Natural killer cell (primary cell): ENCODE measurements around the gene SH3GL1. TPM values are rescaled to one million over a fixed set of nuclear protein-coding genes. Genes with fewer than 3 reads are reported as not detected.

Experiments
- ATAC-seq, 3 donors: fragments of 150-1000 bp in 2 of 3; fragments of 200-7000 bp in 1 of 3; cut with Tn5 transposase; 1 replicate in 1 of 3; 2 replicates in 2 of 3; pipeline ENCODE4 v1.10.0; 2021; ENCODE audit warnings: mild to moderate bottlenecking in 2 of 3, moderate library complexity in 2 of 3
- DNase-seq, 2 donors: peaks; one replicate each; pipeline versions ENCODE4 v3.0.0 to v3.0.0-alpha.2; 2013 to 2021; ENCODE audit warnings: mixed read lengths in 1 of 2
- H3K27ac ChIP-seq: one replicate; pipeline ENCODE4 v1.5.1; 2013; ENCODE audit warnings: mild to moderate bottlenecking, low read length
- H3K27me3 ChIP-seq: one replicate; pipeline ENCODE4 v1.6.1; 2013; ENCODE audit warnings: low read length; ENCODE audit not compliant: control insufficient read depth, insufficient read depth
- H3K36me3 ChIP-seq: one replicate; pipeline ENCODE4 v1.6.1; 2013; ENCODE audit warnings: low read length; ENCODE audit not compliant: control insufficient read depth, insufficient read depth
- H3K4me1 ChIP-seq: one replicate; pipeline ENCODE4 v1.6.1; 2013; ENCODE audit warnings: low read length; ENCODE audit not compliant: control insufficient read depth, insufficient read depth
- H3K4me3 ChIP-seq: one replicate; pipeline ENCODE4 v1.5.1; 2013; ENCODE audit warnings: low read length
- H3K9me3 ChIP-seq: one replicate; pipeline ENCODE4 v1.6.1; 2013; ENCODE audit warnings: low read length; ENCODE audit not compliant: control insufficient read depth, insufficient read depth
- H3K27ac Mint-ChIP-seq, 2 donors: one replicate each; pipeline ENCODE4 v1.8.0; 2022; ENCODE audit warnings: mild to moderate bottlenecking in 2 of 2, mixed read lengths in 2 of 2, moderate library complexity in 1 of 2
- H3K27me3 Mint-ChIP-seq, 2 donors: one replicate each; pipeline ENCODE4 v1.8.0; 2022; ENCODE audit warnings: low read depth in 2 of 2, mixed read lengths in 2 of 2
- H3K36me3 Mint-ChIP-seq: one replicate; pipeline ENCODE4 v1.8.0; 2022; ENCODE audit warnings: mixed read lengths
- H3K4me1 Mint-ChIP-seq, 2 donors: one replicate each; pipeline ENCODE4 v1.8.0; 2022; ENCODE audit warnings: mixed read lengths in 2 of 2
- H3K4me3 Mint-ChIP-seq: one replicate; pipeline ENCODE4 v1.8.0; 2022; ENCODE audit warnings: mild to moderate bottlenecking, moderate library complexity, mixed read lengths
- H3K9me3 Mint-ChIP-seq, 2 donors: one replicate each; pipeline ENCODE4 v1.8.0; 2022; ENCODE audit warnings: mixed read lengths in 2 of 2
- WGBS: methylation state at CpG from one replicate; pipeline ENCODE4 v1.1.7; 2013; ENCODE audit warnings: missing lambda C conversion rate; ENCODE audit not compliant: insufficient coverage; 5-methylcytosine and 5-hydroxymethylcytosine counted together
- intact Hi-C: fragments of 100-400 bp; cut with micrococcal nuclease; formaldehyde crosslinking; loops from one replicate; pipeline ENCODE4 v1.14.2; 2022
- total RNA-seq, 4 donors: library from RNA; stranded (reverse); fragments of 120-200 nt in 1 of 4; gene quantifications; one replicate each; pipeline versions ENCODE4 v1.2.3 to v1.2.4, GENCODE V29; 2013 to 2022
- TF ChIP-seq, protein P1 (sequence below): fragments of 200-600 bp; IDR thresholded peaks from one replicate; pipeline ENCODE4 v1.8.0; 2022; ENCODE audit warnings: antibody characterized with exemption

The SH3GL1 gene
- total RNA-seq, 3 donors from 2014 or later (not counting 1 experiment from before 2014, with no cell fraction given): 43.9 to 55.7 (median 49.2) TPM

DNA sequence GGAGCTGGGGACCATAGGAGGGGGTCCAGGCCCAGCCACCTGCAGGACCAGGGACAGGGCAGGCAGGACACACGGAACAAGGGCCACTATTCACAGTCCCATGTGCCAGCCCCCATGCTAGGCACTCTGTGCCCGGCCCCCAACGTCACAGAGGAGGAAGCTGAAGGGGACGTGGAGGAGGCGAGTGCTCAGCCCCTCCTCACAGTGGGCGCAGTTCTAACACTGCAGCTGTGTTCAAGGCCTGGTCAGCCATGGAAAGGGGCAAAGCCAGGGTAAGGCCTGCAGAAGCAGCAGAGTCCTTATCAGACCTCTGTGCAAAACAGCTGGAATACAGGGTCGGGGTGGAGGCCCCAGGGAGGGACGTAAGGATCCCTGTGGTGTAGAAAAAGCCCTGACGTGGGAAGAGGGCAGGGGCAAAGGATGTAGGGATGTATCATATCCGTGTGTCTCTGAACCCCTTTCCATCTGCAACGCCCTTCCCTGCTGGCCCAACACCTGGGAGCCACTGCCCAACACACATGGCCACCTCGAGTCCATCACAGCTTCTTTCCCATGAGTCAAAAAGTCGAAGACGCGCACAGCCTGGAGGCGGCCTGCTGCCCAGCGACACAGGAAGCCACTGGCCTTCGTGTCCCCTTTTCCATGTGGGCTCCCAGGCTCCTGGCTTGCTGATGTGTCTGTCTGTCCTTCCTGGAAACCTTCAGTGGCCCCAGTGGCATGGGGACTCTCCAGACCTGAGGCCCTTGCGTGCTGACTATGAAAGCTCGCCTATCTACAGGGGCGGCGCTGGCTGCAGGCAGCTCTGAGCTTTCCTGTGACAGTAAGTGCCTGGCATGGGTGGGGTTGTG is 28.0 kb downstream of the SH3GL1 start:
- Mint-ChIP-seq H3K4me3 (no peak overlapping the region), H3K36me3 (no peaks in the 10 kb centered on the region), H3K9me3 (no peaks in the 10 kb centered on the region), H3K4me1 (peaks cover 37 to 61% of the 10 kb centered on the region in 2 donors), H3K27ac (no peak overlapping the region), H3K27me3 (no peaks in the 10 kb centered on the region)
- DNase-seq (no peak), ATAC-seq (no peak)
- Histone ChIP-seq H3K36me3 (no peaks in the 10 kb centered on the region), H3K27me3 (no peaks in the 10 kb centered on the region), H3K4me1 (peaks cover 97% of the 10 kb centered on the region), H3K4me3 (no peak overlapping the region), H3K9me3 (no peaks in the 10 kb centered on the region), H3K27ac (no peak overlapping the region)
- intact Hi-C loops: no loop called here
- TF ChIP-seq, protein P1, sequence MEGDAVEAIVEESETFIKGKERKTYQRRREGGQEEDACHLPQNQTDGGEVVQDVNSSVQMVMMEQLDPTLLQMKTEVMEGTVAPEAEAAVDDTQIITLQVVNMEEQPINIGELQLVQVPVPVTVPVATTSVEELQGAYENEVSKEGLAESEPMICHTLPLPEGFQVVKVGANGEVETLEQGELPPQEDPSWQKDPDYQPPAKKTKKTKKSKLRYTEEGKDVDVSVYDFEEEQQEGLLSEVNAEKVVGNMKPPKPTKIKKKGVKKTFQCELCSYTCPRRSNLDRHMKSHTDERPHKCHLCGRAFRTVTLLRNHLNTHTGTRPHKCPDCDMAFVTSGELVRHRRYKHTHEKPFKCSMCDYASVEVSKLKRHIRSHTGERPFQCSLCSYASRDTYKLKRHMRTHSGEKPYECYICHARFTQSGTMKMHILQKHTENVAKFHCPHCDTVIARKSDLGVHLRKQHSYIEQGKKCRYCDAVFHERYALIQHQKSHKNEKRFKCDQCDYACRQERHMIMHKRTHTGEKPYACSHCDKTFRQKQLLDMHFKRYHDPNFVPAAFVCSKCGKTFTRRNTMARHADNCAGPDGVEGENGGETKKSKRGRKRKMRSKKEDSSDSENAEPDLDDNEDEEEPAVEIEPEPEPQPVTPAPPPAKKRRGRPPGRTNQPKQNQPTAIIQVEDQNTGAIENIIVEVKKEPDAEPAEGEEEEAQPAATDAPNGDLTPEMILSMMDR: no peak
- WGBS: 93% methylated on average over 22 of the region's 22 CpGs

DNA sequence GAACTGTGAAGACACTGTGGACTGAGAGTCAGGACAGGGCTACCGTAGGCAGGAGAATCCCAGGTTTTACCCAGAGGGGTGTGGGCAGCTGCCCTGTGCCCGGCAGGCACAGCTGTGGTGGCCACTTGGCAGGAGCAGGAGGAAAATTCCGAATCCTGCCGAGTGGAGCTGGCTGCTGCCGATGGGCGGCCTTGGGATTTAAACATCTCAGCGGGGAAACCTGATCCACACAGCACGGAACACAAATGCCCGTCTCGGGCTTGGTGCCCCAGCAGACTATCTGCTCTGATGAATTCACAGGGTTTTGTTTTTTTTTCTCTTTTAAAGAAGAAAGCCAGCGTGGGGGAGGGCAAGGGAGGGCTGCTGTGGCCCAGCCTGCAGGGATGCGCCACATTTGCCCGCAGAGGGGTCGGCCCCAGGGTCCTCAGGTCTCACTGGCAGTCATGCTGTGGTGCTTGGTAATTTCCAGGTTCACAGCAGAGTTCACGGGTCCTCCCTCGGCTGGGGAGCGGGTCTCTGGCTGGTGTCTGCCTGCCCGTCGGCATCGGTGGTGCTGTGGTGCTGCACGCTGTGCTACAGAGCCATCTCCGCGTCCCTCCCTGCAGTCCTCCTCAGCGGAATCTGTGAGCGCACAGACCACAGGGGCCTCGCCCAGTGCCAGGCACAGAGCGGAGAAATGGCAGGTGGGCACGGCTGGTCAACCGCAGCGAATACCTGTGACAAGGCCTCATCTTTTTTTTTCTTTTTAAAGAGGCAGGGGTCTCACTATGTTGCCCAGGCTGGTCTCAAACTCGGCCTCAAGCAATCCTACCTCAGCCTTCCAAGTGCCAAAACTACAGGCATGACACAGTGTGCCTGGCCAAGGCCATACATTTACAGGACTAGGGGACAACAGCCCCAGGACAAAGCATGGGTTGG is 28.8 kb downstream of the SH3GL1 start:
- no peak for DNase-seq
- WGBS: 94% methylated on average over 31 of the region's 31 CpGs
- H3K36me3 Mint-ChIP-seq: no peaks in the 10 kb centered on the region
- H3K4me3 Mint-ChIP-seq: no peak overlapping the region
- TF ChIP-seq, protein P1: no peak
- intact Hi-C loops: loop anchor here (2.0 kb wide), 1 partner anchor 27 kb away; no protein-coding TSS in a partner anchor
- no peaks in the 10 kb centered on the region for H3K9me3 Mint-ChIP-seq
- peaks cover 90% of the 10 kb centered on the region for H3K4me1 ChIP-seq
- peaks cover 2% of the 10 kb centered on the region for H3K36me3 ChIP-seq
- H3K27ac Mint-ChIP-seq: peak overlapping the region; percentile 93
- no peak for ATAC-seq
- peaks cover 34 to 60% of the 10 kb centered on the region in 2 donors for H3K4me1 Mint-ChIP-seq
- no peaks in the 10 kb centered on the region for H3K27me3 ChIP-seq
- no peaks in the 10 kb centered on the region for H3K9me3 ChIP-seq
- H3K27me3 Mint-ChIP-seq: no peaks in the 10 kb centered on the region
- H3K27ac ChIP-seq: peak overlapping the region; percentile 85
- no peak overlapping the region for H3K4me3 ChIP-seq

DNA sequence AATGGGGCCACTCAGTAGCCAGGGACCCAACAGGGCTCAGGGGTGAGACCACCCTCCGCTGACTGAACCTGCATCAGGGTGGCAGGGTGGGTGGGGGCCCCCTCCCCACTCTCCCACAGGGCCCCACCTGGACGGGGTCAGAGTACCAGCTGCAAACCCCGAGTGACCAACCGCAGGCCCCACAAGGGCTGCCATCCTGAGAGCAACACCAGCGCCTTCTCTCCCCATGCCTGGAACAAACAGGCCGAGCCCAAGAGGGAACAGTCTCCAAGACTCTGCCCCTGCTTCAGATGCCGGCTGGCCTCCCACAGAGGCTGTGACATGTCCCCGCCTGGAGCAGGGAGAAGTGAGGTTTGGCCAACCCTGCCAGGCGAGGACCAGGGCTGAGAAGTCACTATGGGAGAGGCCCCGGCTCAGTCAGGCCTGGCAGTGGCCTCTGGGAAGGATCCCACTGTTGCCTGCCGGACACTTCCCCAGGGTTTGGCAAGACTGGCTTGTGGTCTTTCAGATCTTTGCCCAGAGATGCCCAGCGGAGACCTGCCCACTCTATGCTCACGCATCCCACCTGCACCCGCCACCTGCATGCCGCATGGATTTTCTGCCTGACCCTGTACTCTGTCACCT is 29.8 kb downstream of the SH3GL1 start:
- TF ChIP-seq, protein P1: no peak
- H3K27ac ChIP-seq: peak overlapping the region; percentile 85
- peak overlapping the region; percentile 93 for H3K27ac Mint-ChIP-seq
- H3K27me3 ChIP-seq: no peaks in the 10 kb centered on the region
- H3K4me3 ChIP-seq: peak overlapping the region; percentile 43
- DNase-seq: no peak
- no peaks in the 10 kb centered on the region for H3K27me3 Mint-ChIP-seq
- ATAC-seq: no peak
- intact Hi-C loops: loop anchor here (2.0 kb wide), 1 partner anchor 28 kb away; no protein-coding TSS in a partner anchor
- H3K36me3 ChIP-seq: peaks cover 8% of the 10 kb centered on the region
- H3K4me3 Mint-ChIP-seq: peak overlapping the region; percentile 92
- no peaks in the 10 kb centered on the region for H3K9me3 Mint-ChIP-seq
- WGBS: 88% methylated on average over 15 of the region's 15 CpGs
- peaks cover 80% of the 10 kb centered on the region for H3K4me1 ChIP-seq
- peaks cover 30 to 56% of the 10 kb centered on the region in 2 donors for H3K4me1 Mint-ChIP-seq
- no peaks in the 10 kb centered on the region for H3K36me3 Mint-ChIP-seq
- no peaks in the 10 kb centered on the region for H3K9me3 ChIP-seq
